Diencephalon (tissue), 1 donor: ENCODE data around the gene FZR1. TPM values are rescaled to one million over a fixed set of nuclear protein-coding genes. Genes with fewer than 3 reads are reported as not detected.

ENCODE experiments used
- small RNA-seq: library from RNA; depleted of rRNA; stranded (forward); fragments of <200 nt; gene quantifications from one replicate; pipeline ENCODE3, GENCODE V24; 2014
- total RNA-seq: library from RNA; depleted of rRNA; stranded (reverse); fragments of >200 nt; gene quantifications from one replicate; pipeline ENCODE4 v1.2.3, GENCODE V29; 2014

FZR1 gene
- 46.4 TPM for total RNA-seq

DNA sequence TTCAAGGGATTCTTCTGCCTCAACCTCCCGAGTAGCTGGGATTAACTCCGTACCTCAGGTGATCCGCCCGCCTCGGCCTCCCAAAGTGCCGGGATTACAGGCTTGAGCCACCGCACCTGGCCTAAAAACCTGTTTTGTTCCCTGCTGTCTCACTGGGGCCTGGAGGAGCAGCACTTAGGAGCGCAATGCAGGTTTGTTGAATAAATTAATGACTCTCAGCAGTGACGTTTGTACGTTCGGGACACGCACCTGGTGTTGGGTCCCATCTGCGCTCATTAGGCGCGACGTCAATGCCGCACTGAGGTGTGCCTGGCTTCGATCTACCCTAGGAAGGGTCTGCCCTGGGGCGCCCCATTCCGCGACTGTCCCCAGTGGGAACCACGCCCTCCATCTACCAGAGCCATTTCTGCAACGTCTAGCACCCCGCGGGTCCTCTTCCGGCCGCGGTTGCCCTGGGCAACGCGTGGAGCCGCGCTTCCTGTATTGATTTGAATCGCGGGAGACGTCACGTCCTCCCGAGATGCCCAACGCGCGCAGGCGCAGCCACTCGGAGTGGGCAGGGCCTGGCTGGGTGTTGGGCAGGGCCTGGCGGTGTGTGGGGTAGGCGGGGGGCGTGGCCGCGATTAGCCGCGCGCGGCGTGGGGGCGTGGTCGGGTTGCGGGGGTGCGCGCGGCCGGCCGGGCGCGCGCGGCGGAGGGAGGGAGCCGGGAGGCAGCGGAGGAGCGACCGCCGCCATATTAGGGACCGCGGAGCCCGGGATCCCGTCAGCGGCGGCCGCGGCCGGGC, at the start of gene FZR1:
Gene FZR1 (plus strand): TSS at position 714 of the 786 bp plus-strand sequence. CDS start 16,679 bp downstream, outside the sequence.

DNA sequence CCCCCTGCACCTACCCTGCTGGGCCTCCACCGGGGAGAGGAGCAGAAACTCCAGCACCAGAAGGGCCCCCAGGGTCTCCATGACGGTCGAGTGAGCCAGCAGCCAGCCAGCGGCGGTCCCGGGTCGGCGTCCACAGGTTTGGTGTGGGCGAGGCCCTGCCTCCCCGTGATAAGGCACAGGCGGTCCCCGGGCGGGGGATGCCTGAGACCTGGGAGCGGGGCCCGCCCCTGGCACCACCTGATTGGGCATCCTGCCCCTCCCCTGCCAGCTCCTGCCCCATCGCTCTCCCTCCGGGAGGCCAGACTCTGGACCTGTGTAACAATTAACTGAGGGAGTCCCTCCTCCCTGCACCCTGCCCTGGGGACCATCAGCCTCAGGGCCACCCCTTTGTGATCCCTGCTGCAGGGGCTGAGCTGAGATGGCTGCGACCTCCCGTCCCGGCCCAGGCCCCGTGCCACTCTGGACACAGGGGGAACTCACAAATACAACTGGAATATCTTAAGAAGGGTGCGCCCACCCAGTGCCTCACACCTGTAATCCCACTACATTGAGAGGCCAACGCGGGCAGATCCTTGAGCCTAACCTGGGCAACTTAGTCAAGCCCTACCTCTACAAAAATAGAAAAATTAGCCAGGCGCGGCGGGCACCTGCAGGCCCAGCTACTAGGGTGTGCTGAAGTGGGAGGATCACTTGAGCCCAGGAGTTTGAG, 25.6 kb upstream of the FZR1 start, which contains the start of gene SMIM24:
Gene SMIM24 (minus strand): TSS at position 143 of the 709 bp plus-strand sequence. CDS start 62 bp downstream, at position 81.

DNA sequence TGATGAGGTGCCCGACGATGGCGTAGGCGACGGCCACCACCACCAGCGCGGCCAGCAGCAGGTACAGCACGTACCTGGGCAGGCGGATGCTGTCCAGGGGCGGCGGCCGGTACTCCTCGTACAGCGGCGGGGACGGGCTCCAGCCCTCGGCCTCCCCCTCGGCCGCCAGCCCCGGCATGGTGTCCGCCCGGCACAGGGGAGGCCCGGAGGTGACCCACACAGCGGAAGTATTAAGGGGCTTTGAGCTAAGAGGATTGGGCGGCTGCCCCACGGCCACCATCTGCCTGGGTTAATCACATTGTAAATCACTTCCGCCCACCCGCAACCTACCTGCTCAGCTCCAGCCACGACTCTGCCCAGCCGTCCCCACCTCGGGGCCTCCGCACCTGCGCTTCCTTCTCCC, 22.9 kb upstream of the FZR1 start, which contains the start of gene SMIM44:
Gene SMIM44 (minus strand): TSS at position 216 of the 403 bp plus-strand sequence. CDS start 38 bp downstream, at position 178.

DNA sequence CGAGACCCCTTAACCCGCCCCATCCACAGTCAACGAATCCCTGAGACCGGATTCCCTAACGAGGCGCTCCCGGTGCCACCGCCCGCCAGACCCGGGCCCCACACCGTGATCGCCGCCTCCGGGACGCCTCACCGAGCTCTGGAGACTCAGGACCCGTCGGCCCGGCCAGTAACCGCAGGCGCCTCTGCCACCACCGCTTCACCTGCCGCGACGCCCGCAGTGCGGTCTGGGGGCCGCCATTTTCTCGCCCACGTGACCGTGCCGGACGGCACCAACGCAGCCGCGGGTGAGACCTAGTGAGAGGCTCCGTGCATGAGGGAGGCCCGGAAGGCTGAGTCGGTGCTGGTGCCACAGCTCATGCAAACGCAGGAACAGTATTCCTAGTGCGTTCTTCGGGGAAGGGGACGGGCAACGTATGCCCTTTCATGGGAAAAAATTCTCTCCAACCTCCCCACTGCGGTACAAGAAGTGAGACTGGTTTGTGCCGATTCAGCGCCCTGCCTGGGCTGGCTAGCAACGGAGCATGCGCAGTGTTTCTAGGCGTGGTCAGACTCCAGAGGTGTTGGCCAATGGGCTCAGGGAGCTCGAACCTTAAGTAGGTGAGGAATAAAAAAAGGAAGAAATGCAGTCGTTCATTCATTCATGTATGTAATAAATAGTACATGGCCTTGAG, 5.5 kb upstream of the FZR1 start, which contains the start of gene DOHH:
Gene DOHH (minus strand): TSS at position 246 of the 673 bp plus-strand sequence. CDS start 3,860 bp downstream, outside the sequence.

DNA sequence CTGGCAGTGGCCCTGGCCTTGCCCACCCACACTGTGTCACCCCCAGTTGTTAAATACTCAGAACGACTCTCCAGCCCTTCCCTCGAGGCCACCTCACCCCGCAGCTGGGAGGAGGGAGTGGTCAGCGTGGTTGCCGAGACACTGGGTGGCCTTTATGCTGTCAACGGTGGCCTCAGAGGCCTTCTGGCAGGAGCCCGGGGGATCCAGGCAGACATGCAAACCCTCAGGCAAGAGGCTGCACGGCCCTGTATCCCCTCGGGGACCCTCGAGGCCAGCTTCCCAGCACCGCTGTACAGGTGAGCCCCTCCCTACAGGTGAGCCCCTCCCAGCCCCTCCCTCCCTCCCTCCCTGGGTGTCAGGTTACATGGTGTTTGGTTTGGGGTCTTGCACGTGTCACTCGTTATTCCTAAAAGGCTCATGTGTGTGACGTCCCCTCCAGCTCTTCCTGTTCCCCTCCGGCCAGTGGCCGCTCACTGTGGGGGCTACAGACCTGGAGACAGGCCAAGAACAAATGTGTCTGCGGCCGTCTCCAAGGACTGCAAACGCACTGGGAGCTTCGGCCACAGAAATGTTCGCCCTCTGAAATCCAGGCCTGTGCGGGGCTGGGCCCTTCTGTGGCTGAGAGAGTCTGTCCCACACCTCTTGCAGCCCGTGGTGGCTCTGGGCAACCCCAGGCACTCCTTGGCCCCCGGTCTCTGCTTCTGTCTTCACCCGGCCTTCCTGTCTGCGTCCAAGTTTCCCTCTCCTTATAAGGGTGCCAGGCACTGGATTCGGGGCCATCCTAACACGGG, 33.0 kb downstream of the FZR1 start, which contains the start of gene TEKTIP1:
Gene TEKTIP1 (plus strand): TSS at position 210 of the 791 bp plus-strand sequence. CDS start 4 bp downstream, at position 214.

DNA sequence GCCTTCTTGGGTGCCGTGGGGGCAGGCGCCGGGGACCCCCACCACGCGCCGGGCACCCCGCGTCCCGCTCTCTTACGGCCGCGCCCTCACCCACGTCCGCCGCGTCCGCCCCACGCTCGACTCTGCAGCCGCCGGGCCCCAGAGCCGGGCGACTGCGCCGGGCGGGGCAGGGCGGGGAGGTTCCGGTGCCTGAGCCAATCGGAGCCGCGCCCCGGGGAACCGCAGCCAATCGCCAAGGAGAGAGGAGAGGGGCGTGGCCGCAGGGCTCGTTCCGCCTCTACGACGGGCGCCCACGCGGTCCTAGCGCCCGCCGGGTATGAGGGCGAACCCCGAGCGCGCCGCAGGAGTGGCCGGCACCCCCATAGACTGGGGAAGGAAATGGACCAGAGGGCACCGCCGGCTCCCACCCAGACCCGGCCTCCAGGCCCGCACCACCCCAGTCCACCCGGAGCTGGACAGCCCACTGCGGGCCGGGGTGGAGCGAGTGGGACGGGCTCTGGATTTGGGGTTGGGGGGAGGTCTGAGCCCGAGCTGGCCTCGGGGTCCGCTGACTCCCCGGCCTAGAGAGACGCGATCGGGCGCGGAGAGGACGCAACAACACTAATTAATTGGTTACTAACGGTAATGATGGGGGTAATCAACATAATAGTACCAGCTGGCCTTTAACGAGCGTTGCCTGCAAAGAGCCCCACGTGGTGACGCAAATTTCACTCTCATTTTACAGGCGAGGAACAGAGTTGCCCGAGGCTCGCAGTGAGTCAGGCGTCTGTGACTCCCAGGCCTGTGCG, 51.5 kb downstream of the FZR1 start, which contains the start of gene MFSD12:
Gene MFSD12 (minus strand): TSS at position 126 of the 788 bp plus-strand sequence. CDS start 183 bp downstream, outside the sequence.

DNA sequence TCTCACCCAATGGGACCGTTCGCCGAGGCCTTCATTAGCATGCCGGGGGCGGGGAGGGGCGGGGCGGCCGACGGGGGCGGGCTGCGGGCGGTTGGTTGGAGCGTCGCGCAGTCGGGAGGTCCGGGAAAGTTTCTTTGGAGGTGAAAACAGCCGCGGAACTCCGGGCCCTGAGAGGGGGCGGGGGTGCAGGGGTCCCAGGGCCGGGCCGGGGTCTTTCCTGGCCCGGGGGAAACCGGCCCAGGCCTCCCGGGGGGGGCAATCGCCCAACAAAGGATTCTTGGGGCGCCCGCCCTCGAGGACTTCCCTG, 66.7 kb downstream of the FZR1 start, which contains the start of gene HMG20B:
Gene HMG20B (plus strand): TSS at position 90 of the 307 bp plus-strand sequence. CDS start 366 bp downstream, outside the sequence.

DNA sequence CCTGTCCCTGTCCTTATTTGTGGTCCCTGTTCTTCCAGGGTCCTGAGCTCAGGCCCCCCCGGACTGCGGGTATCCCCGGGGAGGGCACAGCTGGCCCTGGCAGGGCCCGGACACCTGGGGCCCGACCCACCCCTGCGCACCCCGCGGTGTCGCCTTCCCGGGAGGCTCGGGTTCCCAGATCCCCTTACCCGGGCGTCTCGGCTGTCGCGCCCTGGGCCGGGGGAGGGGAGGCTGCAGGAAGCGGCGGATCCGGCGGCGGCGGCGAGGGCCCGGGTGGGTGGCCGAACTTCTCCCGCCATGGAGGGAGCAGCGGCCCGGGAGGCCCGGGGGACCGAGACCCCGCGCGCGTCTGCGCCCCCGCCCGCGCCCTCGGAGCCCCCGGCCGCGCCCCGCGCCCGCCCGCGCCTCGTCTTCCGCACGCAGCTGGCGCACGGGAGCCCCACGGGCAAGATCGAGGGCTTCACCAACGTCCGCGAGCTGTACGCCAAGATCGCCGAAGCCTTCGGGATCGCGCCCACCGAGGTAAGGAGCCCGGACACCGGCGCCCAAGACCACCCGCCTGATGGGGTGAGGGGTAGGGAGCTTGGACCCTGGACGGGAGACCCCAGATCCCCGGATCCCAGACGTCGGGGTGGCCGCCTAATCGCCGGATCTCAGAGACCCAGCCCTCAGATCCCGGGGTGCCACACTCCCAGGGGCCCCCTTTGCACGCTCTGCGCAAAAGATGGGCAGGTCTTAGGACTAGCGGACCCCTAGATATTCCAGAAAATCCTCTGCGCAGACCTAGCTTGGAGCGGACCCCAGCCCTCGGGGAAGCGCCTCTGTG, 79.4 kb downstream of the FZR1 start, which contains the start of gene GIPC3:
Gene GIPC3 (plus strand): TSS at position 178 of the 826 bp plus-strand sequence. CDS start 120 bp downstream, at position 298.

Small RNA genes within 50 kb of the gene (small RNA-seq; reads per million reads assigned to genes)
- gene AC005786.1 (not detected), gene RF00212 (not detected)

Other genes with a start within 250 kb of the FZR1 start
- gene NFIC, start 139.7 kb upstream of the FZR1 start, total RNA-seq, result 2.8 TPM
- 0.46 TPM for gene SMIM24, start 25.8 kb upstream of the FZR1 start, total RNA-seq
- gene SMIM44, start 22.9 kb upstream of the FZR1 start, total RNA-seq, result not detected
- 9.5 TPM for gene DOHH, start 5.6 kb upstream of the FZR1 start, total RNA-seq
- not detected for gene TEKTIP1, start 32.9 kb downstream of the FZR1 start, total RNA-seq
- gene MFSD12, start 51.3 kb downstream of the FZR1 start, total RNA-seq, result 38.5 TPM
- 20.8 TPM for gene HMG20B, start 66.6 kb downstream of the FZR1 start, total RNA-seq
- 0.23 TPM for gene GIPC3, start 79.2 kb downstream of the FZR1 start, total RNA-seq
- gene TBXA2R, start 100.6 kb downstream of the FZR1 start, total RNA-seq, result 1.4 TPM
- 16.6 TPM for gene CACTIN, start 120.5 kb downstream of the FZR1 start, total RNA-seq
- 27.9 TPM for gene PIP5K1C, start 194.2 kb downstream of the FZR1 start, total RNA-seq
- 1.2 TPM for gene TJP3, start 202.1 kb downstream of the FZR1 start, total RNA-seq